Heart left ventricle (tissue), 16 donors: Measurements from ENCODE around the gene ADGRG1. TPM values are rescaled to one million over a fixed set of nuclear protein-coding genes. Genes with fewer than 3 reads are reported as not detected.

Experiments
- ATAC-seq, 4 donors: fragments of 200-7000 bp; cut with Tn5 transposase; one replicate each; pipeline ENCODE4 v1.9.1; 2020 to 2022; ENCODE audit warnings: moderate library complexity in 4 of 4, mild to moderate bottlenecking in 3 of 4, moderate number of reproducible peaks in 1 of 4
- DNase-seq, 5 donors: peaks; one replicate each; pipeline ENCODE4 v3.0.0-alpha.2; 2020
- H3K27ac ChIP-seq, 12 donors: fragments of 200-600 bp; sonication (generic) in 4 of 12; one replicate each; pipeline versions ENCODE4 v1.5.0 to v1.8.0; 2016 to 2022; ENCODE audit warnings: mild to moderate bottlenecking in 2 of 12
- H3K27me3 ChIP-seq, 9 donors: fragments of 200-600 bp; sonication (generic) in 2 of 9; one replicate each; pipeline versions ENCODE4 v1.5.1 to v1.8.0; 2016 to 2022; ENCODE audit warnings: mild to moderate bottlenecking in 3 of 9
- H3K36me3 ChIP-seq, 9 donors: fragments of 200-600 bp; sonication (generic) in 2 of 9; one replicate each; pipeline versions ENCODE4 v1.5.0 to v1.8.0; 2018 to 2022; ENCODE audit warnings: mild to moderate bottlenecking in 2 of 9
- H3K4me1 ChIP-seq, 12 donors: fragments of 200-600 bp; sonication (generic) in 4 of 12; one replicate each; pipeline versions ENCODE4 v1.5.0 to v1.8.0; 2016 to 2022; ENCODE audit warnings: mild to moderate bottlenecking in 3 of 12
- H3K4me3 ChIP-seq, 12 donors: fragments of 200-600 bp; sonication (generic) in 4 of 12; one replicate each; pipeline versions ENCODE4 v1.5.0 to v1.8.0; 2017 to 2022; ENCODE audit warnings: mild to moderate bottlenecking in 9 of 12, moderate library complexity in 4 of 12
- H3K9me3 ChIP-seq, 12 donors: fragments of 200-600 bp; sonication (generic) in 4 of 12; one replicate each; pipeline versions ENCODE4 v1.5.0 to v1.8.0; 2016 to 2022; ENCODE audit warnings: mild to moderate bottlenecking in 1 of 12
- CTCF ChIP-seq, 12 donors: fragments of 200-600 bp; sonication (generic) in 4 of 12; IDR thresholded peaks; one replicate each; pipeline versions ENCODE4 v1.5.0 to v1.8.0; 2018 to 2022; ENCODE audit warnings: antibody characterized with exemption in 12 of 12, mild to moderate bottlenecking in 5 of 12
- POLR2A ChIP-seq, 2 donors: fragments of 450-650 bp; IDR thresholded peaks; one replicate each; pipeline ENCODE4 v1.6.1; 2017; ENCODE audit warnings: antibody characterized with exemption in 2 of 2, mild to moderate bottlenecking in 2 of 2, moderate library complexity in 2 of 2
- WGBS, 4 donors: extraction: QIAGEN DNeasy Blood & Tissue Kit in 2 of 4; methylation state at CpG; one replicate each; pipeline versions ENCODE4 v1.1.5 to v1.1.7; 2013 to 2018; 5-methylcytosine and 5-hydroxymethylcytosine counted together
- intact Hi-C, 10 donors: fragments of 100-400 bp; cut with DNase I; formaldehyde crosslinking; loops; one replicate each; pipeline versions ENCODE4 v1.11.1 to v1.14.2; 2022
- polyA plus RNA-seq, 2 donors: library from polyadenylated mRNA; stranded (reverse); fragments of 200-250 nt; gene quantifications; one replicate each; pipeline ENCODE4 v1.2.3, GENCODE V29; 2013
- total RNA-seq, 9 donors: library from RNA; depleted of rRNA in 2 of 9; stranded (reverse); fragments of >200 nt in 2 of 9; fragmentation: NEBNext Ultra II Directional in 3 of 9; extraction: Animal tissue kit (Norgen Biotek cat#: 25700) in 3 of 9; gene quantifications; one replicate each; pipeline versions ENCODE4 v1.1.0 to v1.2.4, GENCODE V29; 2016 to 2023
- donor health status: ischemic (EF 13 %, LVEDD 7.1; RV severe dilation, severe dysfunction).
- donor health status: healthy with polysubstance abuse.
- donor health status: DM: no; HTN: yes; CAD: no.
- donor health status: DM: no; HTN: no; CAD: no.
- donor health status: ischemic (EF 25% LVEDD 6.9; RV normal size, moderate dysfunction).
- donor health status: ischemic (EF 25% LVEDD 5.7; RV mildly dilated, moderate dysfunction).
- donor health status: healthy.
- donor health status: DM: yes; HTN: yes; CAD: no.
- donor health status: ischemic (EF 35%, LVEDD 5.7; RV mildly dilated, moderate dysfunction).
- donor health status: nonischemic (EF 11% LVEDD 7.7; RV severe dilation, severe dysfunction).
- donor health status: DM: yes; HTN: yes; CAD: no.
- donor health status: PGD.
- donor health status: ischemic (EF 29% LVEDD 5.4; RV normal size, mild dysfunction).
- donor health status: nonischemic (EF 23%, LVEDD 6.1; RV moderate dilation, normal function).

Gene ADGRG1
- total and polyA plus RNA-seq, 11 donors: 14.1 to 65.2 (median 17.5) TPM

- intact Hi-C loops: no loop called here
- DNase-seq: no peak
- no peak overlapping the region for H3K4me3 ChIP-seq
- H3K27ac ChIP-seq: peak overlapping the region in 11 of 12 donors; percentile 20 to 93 (median 85)
- 67 to 81% (median 75%) methylated on average over 4 of the region's 4 CpGs for WGBS, 4 donors
- H3K36me3 ChIP-seq: no peaks in the 10 kb centered on the region
- no peaks in the 10 kb centered on the region for H3K9me3 ChIP-seq
- peaks cover 5 to 80% (median 65%) of the 10 kb centered on the region in 12 donors for H3K4me1 ChIP-seq
- no peak for ATAC-seq
- H3K27me3 ChIP-seq: peaks cover 0 to 13% (median 0%) of the 10 kb centered on the region in 9 donors
- TF ChIP-seq CTCF (IDR thresholded peaks at IDR 0.05): no peak
- no peak for TF ChIP-seq POLR2A (IDR thresholded peaks at IDR 0.05)
These were observed 5.7 kb downstream of the ADGRG1 start for GRCh38 chr16:57634171-57634570.

GRCh38 chr16:57635266-57636097, 7.1 kb downstream of the ADGRG1 start:
- no peak for ATAC-seq
- intact Hi-C loops: no loop called here
- no peaks in the 10 kb centered on the region for H3K9me3 ChIP-seq
- no peaks in the 10 kb centered on the region for H3K36me3 ChIP-seq
- 58 to 72% (median 70%) methylated on average over 15 to 16 of the region's 16 CpGs for WGBS, 4 donors
- no peaks in the 10 kb centered on the region for H3K27me3 ChIP-seq
- no peak overlapping the region for H3K4me3 ChIP-seq
- peak overlapping the region; percentile 39 to 93 (median 86) for H3K27ac ChIP-seq
- no peak for TF ChIP-seq POLR2A (IDR thresholded peaks at IDR 0.05)
- no peak for TF ChIP-seq CTCF (IDR thresholded peaks at IDR 0.05)
- H3K4me1 ChIP-seq: peaks cover 11 to 91% (median 73%) of the 10 kb centered on the region in 12 donors
- peak in 1 of 5 donors; percentile 5 for DNase-seq

- WGBS, 4 donors: 67 to 80% (median 75%) methylated on average over 5 of the region's 5 CpGs
- Histone ChIP-seq H3K36me3 (no peaks in the 10 kb centered on the region), H3K4me3 (peak overlapping the region in 1 of 12 donors; percentile 2), H3K9me3 (no peaks in the 10 kb centered on the region), H3K4me1 (peaks cover 11 to 98% (median 73%) of the 10 kb centered on the region in 12 donors), H3K27me3 (no peaks in the 10 kb centered on the region), H3K27ac (peak overlapping the region; percentile 39 to 93 (median 86))
- ATAC-seq: no peak
- intact Hi-C loops: no loop called here
- TF ChIP-seq CTCF (IDR thresholded peaks at IDR 0.05) (no peak), POLR2A (IDR thresholded peaks at IDR 0.05) (no peak)
- DNase-seq: no peak
These were observed 7.8 kb downstream of the ADGRG1 start for GRCh38 chr16:57636184-57636583.

- Histone ChIP-seq H3K4me3 (peak overlapping the region in 4 of 12 donors; percentile 2 to 28 (median 12)), H3K9me3 (no peaks in the 10 kb centered on the region), H3K27ac (peak overlapping the region; percentile 39 to 93 (median 86)), H3K4me1 (peaks cover 11 to 95% (median 71%) of the 10 kb centered on the region in 12 donors), H3K36me3 (no peaks in the 10 kb centered on the region), H3K27me3 (no peaks in the 10 kb centered on the region)
- peak in 2 of 5 donors; percentile 39 to 65 for DNase-seq
- 36 to 59% (median 49%) methylated on average over 8 of the region's 8 CpGs for WGBS, 4 donors
- TF ChIP-seq CTCF (IDR thresholded peaks at IDR 0.05) (no peak), POLR2A (IDR thresholded peaks at IDR 0.05) (peak in 1 of 2 donors; percentile 15)
- peak in 1 of 4 donors; percentile 13 for ATAC-seq
- intact Hi-C loops: no loop called here
These were observed 8.6 kb downstream of the ADGRG1 start for GRCh38 chr16:57637020-57637419.
